DMS53 (cell line): ENCODE measurements around the gene ADGRF4.

Experiments used
- DNase-seq: peaks from one replicate; lab custom pipeline; 2025; lab: John Stamatoyannopoulos, UW

ADGRF4 gene

DNA sequence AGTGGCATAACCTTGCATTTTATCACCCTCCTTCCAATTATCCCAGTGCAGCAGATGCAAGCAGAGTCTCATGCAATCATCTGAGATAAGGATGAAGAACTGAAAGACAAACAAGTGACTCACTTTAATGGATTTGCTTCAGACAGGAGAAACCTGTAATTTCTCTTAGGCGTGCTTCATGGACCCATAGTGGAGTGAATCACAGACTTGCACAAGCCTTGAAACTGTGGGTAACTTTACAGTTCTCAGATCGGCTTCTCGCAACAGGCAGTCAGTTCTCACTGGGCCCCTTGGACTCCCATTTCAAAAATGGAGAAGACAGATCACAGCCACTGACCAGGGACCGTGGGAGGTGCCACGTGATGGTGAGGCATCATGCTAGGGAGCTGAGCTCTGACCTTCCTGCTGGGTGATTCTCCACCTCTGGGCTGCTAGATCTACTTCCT is at the start of gene ADGRF4:
ADGRF4 (plus strand) TSS at position 239 of the 446 bp plus-strand sequence. CDS start 8,666 bp downstream, outside the sequence.
- peak; percentile 68 for DNase-seq

- DNase-seq, result no peak
These were observed 47.6 kb upstream of the ADGRF4 start for GRCh38 chr6:47650553-47651432.

DNA sequence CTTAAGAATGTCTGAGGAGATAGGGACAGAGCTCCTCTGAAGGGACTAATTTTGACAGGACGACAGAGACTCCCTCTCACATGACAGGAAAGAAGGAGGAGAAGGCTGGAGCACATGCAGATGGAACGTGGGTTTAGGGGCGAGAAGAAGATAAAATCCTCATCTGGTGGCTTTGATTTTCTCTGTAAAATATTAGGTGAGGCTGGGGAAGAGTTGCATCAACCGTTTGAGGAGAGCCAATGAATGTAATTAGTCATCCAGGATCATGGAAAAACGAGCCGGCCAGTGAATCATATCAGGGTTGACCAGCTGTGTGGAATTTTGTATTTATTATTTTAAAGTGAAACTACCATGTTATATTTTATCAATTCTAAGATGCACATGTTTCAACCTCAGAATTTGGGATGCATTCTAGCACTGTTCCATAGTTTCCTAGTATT is 46.9 kb upstream of the ADGRF4 start:
- DNase-seq, result no peak

- DNase-seq, result peak; percentile 93
These were observed 44.7 kb upstream of the ADGRF4 start for GRCh38 chr6:47653706-47654105.

- DNase-seq, result peak; percentile 56
These were observed 44.1 kb upstream of the ADGRF4 start for GRCh38 chr6:47654255-47654654.

GRCh38 chr6:47655719-47656595 is 42.4 kb upstream of the ADGRF4 start:
- DNase-seq, result peak; percentile 95

- DNase-seq, result no peak
These were observed 36.4 kb upstream of the ADGRF4 start for GRCh38 chr6:47661960-47662359.

GRCh38 chr6:47663462-47664216 is 34.7 kb upstream of the ADGRF4 start:
- peak; percentile 96 for DNase-seq

GRCh38 chr6:47665112-47665511 is 33.3 kb upstream of the ADGRF4 start:
- peak; percentile 99 for DNase-seq

- peak; percentile 69 for DNase-seq
These were observed 28.5 kb upstream of the ADGRF4 start for GRCh38 chr6:47669684-47670513.

DNA sequence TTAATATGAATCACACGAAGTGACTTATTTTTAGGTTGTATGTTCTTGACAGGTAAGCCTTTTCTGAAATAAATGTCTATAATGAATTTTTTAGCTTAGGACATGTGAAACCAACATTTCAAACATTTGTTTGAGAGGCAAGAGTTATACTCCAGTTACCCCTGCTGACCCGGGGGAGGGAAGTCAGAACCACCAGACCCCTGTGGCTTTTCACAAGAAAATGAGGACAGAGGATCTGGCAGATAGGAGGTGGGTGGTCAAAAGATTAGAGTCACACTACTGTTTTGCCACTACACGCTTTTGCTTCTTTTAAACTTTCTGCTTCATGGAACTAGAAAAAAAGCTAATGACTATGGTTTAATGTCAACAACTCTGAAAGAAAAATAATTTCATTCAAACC is 27.5 kb upstream of the ADGRF4 start:
- DNase-seq, result peak; percentile 15

- peak; percentile 32 for DNase-seq
These were observed 26.6 kb upstream of the ADGRF4 start for GRCh38 chr6:47671777-47672176.

GRCh38 chr6:47672816-47673215 is 25.6 kb upstream of the ADGRF4 start:
- no peak for DNase-seq

GRCh38 chr6:47674673-47675072 is 23.7 kb upstream of the ADGRF4 start:
- DNase-seq, result peak; percentile 36

DNA sequence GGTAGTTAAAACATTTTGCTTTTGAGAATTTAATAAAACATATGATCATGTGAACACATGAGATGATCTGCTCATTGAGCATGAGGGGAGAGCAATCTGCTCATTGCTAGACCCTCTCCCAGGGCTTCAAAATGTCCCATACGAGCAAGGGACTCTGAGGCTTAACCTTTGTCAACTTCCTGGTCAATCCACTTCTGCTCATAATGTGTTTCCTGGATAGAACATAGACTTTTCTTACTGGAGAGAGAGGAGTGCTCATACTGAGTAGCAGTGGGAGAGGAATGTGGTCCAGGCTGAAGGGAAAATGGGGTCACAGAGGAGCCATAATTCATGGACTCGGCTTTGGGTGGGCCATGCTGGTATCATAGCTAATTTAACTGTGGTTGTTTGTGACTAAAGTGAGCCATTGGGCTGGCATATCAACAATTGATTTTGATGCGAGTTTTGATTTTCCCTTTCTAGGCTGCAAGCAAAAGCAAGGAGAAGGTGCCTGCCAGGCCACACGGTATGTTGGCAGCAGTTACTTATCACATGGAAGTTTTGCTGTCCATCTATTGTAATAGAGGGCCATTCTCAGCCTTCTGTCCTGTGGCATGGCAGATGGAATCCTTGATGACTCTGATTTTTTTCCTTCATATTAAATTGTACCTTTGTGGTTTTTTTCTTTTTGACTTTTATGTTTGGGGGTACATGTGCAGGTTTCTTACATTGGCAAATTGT is 20.8 kb upstream of the ADGRF4 start:
- peak; percentile 43 for DNase-seq

GRCh38 chr6:47678739-47679138 is 19.6 kb upstream of the ADGRF4 start:
- no peak for DNase-seq

DNA sequence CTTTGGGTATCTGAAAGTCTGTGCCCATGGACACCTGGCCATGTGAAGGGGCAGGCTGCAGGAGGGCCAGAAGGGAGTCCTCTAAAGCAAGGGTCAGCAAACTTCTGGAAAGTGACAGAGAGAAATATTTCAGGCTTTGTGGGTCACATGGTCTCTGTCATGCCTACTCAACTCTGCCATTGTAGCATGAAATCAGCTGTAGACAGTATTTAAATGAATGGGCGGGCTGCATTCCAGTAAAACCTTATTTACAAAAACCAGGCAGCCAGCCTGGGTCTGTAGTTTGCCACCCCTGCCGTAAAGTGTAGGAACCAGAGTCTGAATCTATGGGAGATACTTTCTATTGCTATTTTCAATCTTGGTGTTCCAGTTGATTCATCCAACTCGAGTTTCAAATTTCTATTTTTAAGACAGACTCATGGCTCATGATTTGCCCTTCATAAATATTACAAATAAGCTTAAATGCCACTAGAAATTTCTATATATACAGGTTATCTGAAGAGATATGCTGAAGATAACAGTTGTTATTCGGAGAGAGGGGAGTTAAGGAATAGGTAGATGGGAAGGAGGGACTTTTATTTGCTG is 19.0 kb upstream of the ADGRF4 start:
- DNase-seq, result peak; percentile 61

DNA sequence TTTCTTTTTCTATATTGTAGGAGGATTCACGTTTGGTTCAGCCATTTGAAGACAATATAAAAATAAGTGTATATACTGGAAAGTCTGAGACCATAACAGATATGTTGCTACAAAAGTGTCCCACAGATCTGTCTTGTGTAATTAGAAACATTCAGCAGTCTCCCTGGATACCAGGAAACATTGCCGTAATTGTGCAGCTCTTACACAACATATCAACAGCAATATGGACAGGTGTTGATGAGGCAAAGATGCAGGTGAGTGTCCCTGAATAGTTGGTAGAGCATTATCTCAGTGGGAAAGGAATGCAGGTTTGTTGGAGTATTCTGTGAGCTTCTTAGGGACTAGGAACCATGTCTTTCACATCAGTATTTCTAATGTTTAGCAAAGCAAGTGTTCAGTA is 18.3 kb upstream of the ADGRF4 start:
- peak; percentile 97 for DNase-seq

GRCh38 chr6:47680724-47681123 is 17.7 kb upstream of the ADGRF4 start:
- peak; percentile 36 for DNase-seq
